HepG2 (cell line): ENCODE results near the gene YPEL3. TPM values are rescaled to one million over a fixed set of nuclear protein-coding genes. Genes with fewer than 3 reads are reported as not detected.
A peak's percentile ranks its signal among the peaks of the same experiment; 100 is the strongest.

Experiments
- ATM ChIP-seq: fragments of 450-650 bp; IDR thresholded peaks from 2 replicates; pipeline ENCODE4 v1.7.1; 2017; ENCODE audit warnings: mild to moderate bottlenecking, borderline replicate concordance
- CHCHD3 ChIP-seq: sonication (generic); formaldehyde crosslinking; IDR thresholded peaks from 2 replicates; pipeline ENCODE4 v1.8.0; 2022; ENCODE audit warnings: mild to moderate bottlenecking, missing genetic modification reagents, moderate library complexity
- HOXD1 ChIP-seq: sonication (generic); formaldehyde crosslinking; IDR thresholded peaks from 2 replicates; pipeline ENCODE4 v1.5.0; 2020; ENCODE audit warnings: missing genetic modification reagents
- SMYD3 ChIP-seq: sonication (generic); formaldehyde crosslinking; IDR thresholded peaks from 2 replicates; pipeline ENCODE4 v1.8.1; 2023; ENCODE audit warnings: mild to moderate bottlenecking, missing genetic modification reagents
- SNRNP70 ChIP-seq: fragments of 200-400 bp; formaldehyde crosslinking; IDR thresholded peaks from 2 replicates; pipeline ENCODE4 v1.6.1; 2017; ENCODE audit warnings: mild to moderate bottlenecking, low read depth, low read length, moderate library complexity
- SP1 ChIP-seq, 2 experiments: fragments of 450-650 bp in 1 of 2; sonication (generic) in 1 of 2; formaldehyde crosslinking in 1 of 2; IDR thresholded peaks; 2 replicates each; pipeline versions ENCODE4 v1.4.0 to v1.6.1; 2016 to 2020; ENCODE audit warnings: missing genetic modification reagents in 1 of 2
- SRSF1 ChIP-seq: fragments of 200-400 bp; formaldehyde crosslinking; optimal IDR thresholded peaks from 2 replicates; pipeline ENCODE3; 2017; ENCODE audit warnings: mild to moderate bottlenecking, low read depth, low read length, moderate library complexity
- TEAD3 ChIP-seq: optimal IDR thresholded peaks from 2 replicates; pipeline ENCODE3; 2016; ENCODE audit warnings: borderline replicate concordance
- ZC3H4 ChIP-seq: sonication (generic); formaldehyde crosslinking; IDR thresholded peaks from 2 replicates; pipeline ENCODE4 v1.4.0; 2020; ENCODE audit warnings: missing genetic modification reagents, borderline replicate concordance
- ZEB1 ChIP-seq: IDR thresholded peaks from 2 replicates; pipeline ENCODE4 v1.6.1; 2012; ENCODE audit warnings: mild to moderate bottlenecking, low read depth, inconsistent platforms; ENCODE audit not compliant: insufficient replicate concordance
- ZFP1 ChIP-seq: IDR thresholded peaks from 2 replicates; pipeline ENCODE4 v1.6.1; 2016
- ZNF136 ChIP-seq: sonication (generic); formaldehyde crosslinking; IDR thresholded peaks from 2 replicates; pipeline ENCODE4 v1.8.1; 2022; ENCODE audit warnings: low read depth, mild to moderate bottlenecking, moderate library complexity, missing genetic modification reagents
- ZNF138 ChIP-seq: sonication (generic); formaldehyde crosslinking; IDR thresholded peaks from 2 replicates; pipeline ENCODE4 v1.5.0; 2020; ENCODE audit warnings: mild to moderate bottlenecking, low read depth, missing genetic modification reagents
- ZNF20 ChIP-seq: sonication (generic); formaldehyde crosslinking; IDR thresholded peaks from 2 replicates; pipeline ENCODE4 v1.4.0; 2020; ENCODE audit warnings: mild to moderate bottlenecking, moderate library complexity, missing genetic modification reagents
- ZNF251 ChIP-seq: sonication (generic); formaldehyde crosslinking; IDR thresholded peaks from 2 replicates; pipeline ENCODE4 v1.9.0; 2021; ENCODE audit warnings: mild to moderate bottlenecking, missing genetic modification reagents
- ZNF260 ChIP-seq: sonication (generic); formaldehyde crosslinking; IDR thresholded peaks from 2 replicates; pipeline ENCODE4 v1.4.0; 2020; ENCODE audit warnings: missing genetic modification reagents, low read depth, mild to moderate bottlenecking, borderline replicate concordance
- ZNF282 ChIP-seq: fragments of 450-650 bp; IDR thresholded peaks from 2 replicates; pipeline ENCODE4 v1.6.1; 2018; ENCODE audit not compliant: partially characterized antibody
- ZNF569 ChIP-seq: sonication (generic); formaldehyde crosslinking; IDR thresholded peaks from 2 replicates; pipeline ENCODE4 v1.5.0; 2020; ENCODE audit warnings: mild to moderate bottlenecking, missing genetic modification reagents, moderate library complexity, borderline replicate concordance
- ZNF598 ChIP-seq: sonication (generic); formaldehyde crosslinking; IDR thresholded peaks from 2 replicates; pipeline ENCODE4 v1.5.1; 2020; ENCODE audit warnings: mild to moderate bottlenecking, missing genetic modification reagents, borderline replicate concordance
- ZNF619 ChIP-seq: sonication (generic); formaldehyde crosslinking; IDR thresholded peaks from 2 replicates; pipeline ENCODE4 v1.4.0; 2020; ENCODE audit warnings: mild to moderate bottlenecking, missing genetic modification reagents
- ZNF780A ChIP-seq: sonication (generic); formaldehyde crosslinking; IDR thresholded peaks from 2 replicates; pipeline ENCODE4 v1.8.0; 2022; ENCODE audit warnings: mild to moderate bottlenecking, missing genetic modification reagents, moderate library complexity
- ZNF83 ChIP-seq: sonication (generic); formaldehyde crosslinking; IDR thresholded peaks from 2 replicates; pipeline ENCODE4 v1.4.0; 2020; ENCODE audit warnings: missing genetic modification reagents, mild to moderate bottlenecking, borderline replicate concordance
- polyA plus RNA-seq, 8 experiments: library from polyadenylated mRNA; depleted of rRNA in 3 of 8; stranded (reverse) in 7 of 8; unstranded in 1 of 8; fragments of >200 nt; fragmentation: Illumina TruSeq in 4 of 8; extraction: Trizol in 4 of 8; gene quantifications; 2 replicates each; pipeline versions ENCODE4 v1.2.1 to v1.2.3, GENCODE V29; 2011 to 2016; ENCODE audit warnings: low read depth in 4 of 8, missing spikeins in 1 of 8, mixed read lengths in 1 of 8; ENCODE audit not compliant: insufficient read depth in 1 of 8
- total RNA-seq, 5 experiments: library from RNA; depleted of rRNA; stranded (reverse); fragments of >200 nt; fragmentation: Illumina TruSeq; extraction: Trizol; gene quantifications; 2 replicates each; pipeline ENCODE4 v1.2.3, GENCODE V29; 2016; ENCODE audit warnings: low read depth in 1 of 5
- TF ChIP-seq, protein P1 (sequence below): sonication (generic); formaldehyde crosslinking; IDR thresholded peaks from 2 replicates; pipeline ENCODE4 v1.4.0; 2020; ENCODE audit warnings: missing genetic modification reagents, borderline replicate concordance
- TF ChIP-seq, protein P2 (sequence below): sonication (generic); formaldehyde crosslinking; IDR thresholded peaks from 2 replicates; pipeline ENCODE4 v1.4.0; 2020; ENCODE audit warnings: mild to moderate bottlenecking, low read depth, missing genetic modification reagents

Gene YPEL3
- total and polyA plus RNA-seq, 2 of the 13 experiments (the other 11 are each of a cell fraction or from before 2014, with no cell fraction given) = 5.4 to 47.0 TPM

DNA sequence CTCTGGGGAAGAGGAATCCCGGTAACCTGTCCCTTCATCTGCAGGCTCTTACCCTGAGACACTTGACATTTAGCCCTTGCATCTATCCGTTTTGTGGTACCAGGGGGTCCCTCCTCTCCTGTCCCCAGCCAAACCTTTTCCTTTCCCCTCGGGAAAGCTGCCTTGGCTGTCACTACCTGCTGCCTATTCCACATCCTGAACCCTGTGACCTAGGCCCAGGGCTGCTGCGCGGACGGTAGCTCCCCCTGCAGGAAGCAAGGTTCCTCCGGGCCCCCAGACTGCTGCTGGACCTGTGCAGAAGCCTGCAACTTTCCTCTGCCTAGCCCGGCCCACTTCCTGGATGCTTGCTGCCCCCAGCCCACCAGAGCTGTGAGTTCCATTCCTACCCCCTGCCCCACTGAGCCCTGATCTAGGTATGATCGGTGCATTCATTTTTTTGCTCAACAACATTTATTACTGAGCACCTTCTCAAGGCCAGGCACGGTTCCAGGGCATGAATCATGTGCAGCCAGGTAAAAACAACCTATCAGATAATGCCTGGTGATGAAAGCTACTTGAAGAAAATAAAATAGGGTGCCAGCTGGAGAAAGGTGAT is 41.0 kb downstream of the YPEL3 start (continued):
- TF ChIP-seq, protein P1, sequence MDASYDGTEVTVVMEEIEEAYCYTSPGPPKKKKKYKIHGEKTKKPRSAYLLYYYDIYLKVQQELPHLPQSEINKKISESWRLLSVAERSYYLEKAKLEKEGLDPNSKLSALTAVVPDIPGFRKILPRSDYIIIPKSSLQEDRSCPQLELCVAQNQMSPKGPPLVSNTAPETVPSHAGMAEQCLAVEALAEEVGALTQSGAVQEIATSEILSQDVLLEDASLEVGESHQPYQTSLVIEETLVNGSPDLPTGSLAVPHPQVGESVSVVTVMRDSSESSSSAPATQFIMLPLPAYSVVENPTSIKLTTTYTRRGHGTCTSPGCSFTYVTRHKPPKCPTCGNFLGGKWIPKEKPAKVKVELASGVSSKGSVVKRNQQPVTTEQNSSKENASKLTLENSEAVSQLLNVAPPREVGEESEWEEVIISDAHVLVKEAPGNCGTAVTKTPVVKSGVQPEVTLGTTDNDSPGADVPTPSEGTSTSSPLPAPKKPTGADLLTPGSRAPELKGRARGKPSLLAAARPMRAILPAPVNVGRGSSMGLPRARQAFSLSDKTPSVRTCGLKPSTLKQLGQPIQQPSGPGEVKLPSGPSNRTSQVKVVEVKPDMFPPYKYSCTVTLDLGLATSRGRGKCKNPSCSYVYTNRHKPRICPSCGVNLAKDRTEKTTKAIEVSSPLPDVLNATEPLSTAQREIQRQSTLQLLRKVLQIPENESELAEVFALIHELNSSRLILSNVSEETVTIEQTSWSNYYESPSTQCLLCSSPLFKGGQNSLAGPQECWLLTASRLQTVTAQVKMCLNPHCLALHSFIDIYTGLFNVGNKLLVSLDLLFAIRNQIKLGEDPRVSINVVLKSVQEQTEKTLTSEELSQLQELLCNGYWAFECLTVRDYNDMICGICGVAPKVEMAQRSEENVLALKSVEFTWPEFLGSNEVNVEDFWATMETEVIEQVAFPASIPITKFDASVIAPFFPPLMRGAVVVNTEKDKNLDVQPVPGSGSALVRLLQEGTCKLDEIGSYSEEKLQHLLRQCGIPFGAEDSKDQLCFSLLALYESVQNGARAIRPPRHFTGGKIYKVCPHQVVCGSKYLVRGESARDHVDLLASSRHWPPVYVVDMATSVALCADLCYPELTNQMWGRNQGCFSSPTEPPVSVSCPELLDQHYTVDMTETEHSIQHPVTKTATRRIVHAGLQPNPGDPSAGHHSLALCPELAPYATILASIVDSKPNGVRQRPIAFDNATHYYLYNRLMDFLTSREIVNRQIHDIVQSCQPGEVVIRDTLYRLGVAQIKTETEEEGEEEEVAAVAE = 0 out of 2 replicates have a peak, but pooled peaks have one; percentile 53
- no peak for TF ChIP-seq ZNF20 (CRISPR knock-in tag)
- peak; percentile 69 for TF ChIP-seq TEAD3
- TF ChIP-seq ZC3H4 (CRISPR knock-in tag) = no peak
- no peak for TF ChIP-seq SRSF1
- TF ChIP-seq CHCHD3 (CRISPR knock-in tag) = no peak
- TF ChIP-seq, protein P2, sequence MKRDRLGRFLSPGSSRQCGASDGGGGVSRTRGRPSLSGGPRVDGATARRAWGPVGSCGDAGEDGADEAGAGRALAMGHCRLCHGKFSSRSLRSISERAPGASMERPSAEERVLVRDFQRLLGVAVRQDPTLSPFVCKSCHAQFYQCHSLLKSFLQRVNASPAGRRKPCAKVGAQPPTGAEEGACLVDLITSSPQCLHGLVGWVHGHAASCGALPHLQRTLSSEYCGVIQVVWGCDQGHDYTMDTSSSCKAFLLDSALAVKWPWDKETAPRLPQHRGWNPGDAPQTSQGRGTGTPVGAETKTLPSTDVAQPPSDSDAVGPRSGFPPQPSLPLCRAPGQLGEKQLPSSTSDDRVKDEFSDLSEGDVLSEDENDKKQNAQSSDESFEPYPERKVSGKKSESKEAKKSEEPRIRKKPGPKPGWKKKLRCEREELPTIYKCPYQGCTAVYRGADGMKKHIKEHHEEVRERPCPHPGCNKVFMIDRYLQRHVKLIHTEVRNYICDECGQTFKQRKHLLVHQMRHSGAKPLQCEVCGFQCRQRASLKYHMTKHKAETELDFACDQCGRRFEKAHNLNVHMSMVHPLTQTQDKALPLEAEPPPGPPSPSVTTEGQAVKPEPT (CRISPR knock-in tag) = no peak
- TF ChIP-seq ATM = no peak
- peak; percentile 22; the same call in 1 of the 2 replicates for TF ChIP-seq HOXD1 (CRISPR knock-in tag)
- TF ChIP-seq ZFP1 (CRISPR knock-in tag) = no peak
- 0 out of 2 replicates have a peak, but pooled peaks have one; percentile 44 for TF ChIP-seq ZNF136 (CRISPR knock-in tag)
- no peak for TF ChIP-seq SMYD3 (CRISPR knock-in tag)
- no peak for TF ChIP-seq ZNF569 (CRISPR knock-in tag)
- no peak for TF ChIP-seq SP1 (IDR thresholded peaks at IDR 0.05)
- 0 out of 2 replicates have a peak, but pooled peaks have one; percentile 23 for TF ChIP-seq SP1 (CRISPR knock-in tag; IDR thresholded peaks at IDR 0.05)
- TF ChIP-seq ZEB1 = no peak
- TF ChIP-seq ZNF260 (CRISPR knock-in tag) = no peak
- 0 out of 2 replicates have a peak, but pooled peaks have one; percentile 79 for TF ChIP-seq ZNF83 (CRISPR knock-in tag)
- TF ChIP-seq ZNF282 = no peak
- TF ChIP-seq ZNF251 (CRISPR knock-in tag) = no peak
- TF ChIP-seq ZNF598 (CRISPR knock-in tag) = 0 out of 2 replicates have a peak, but pooled peaks have one; percentile 32
- peak; percentile 32; the same call in 1 of the 2 replicates for TF ChIP-seq ZNF619 (CRISPR knock-in tag)
- TF ChIP-seq ZNF138 (CRISPR knock-in tag) = no peak
- no peak for TF ChIP-seq ZNF780A
- no peak for TF ChIP-seq SNRNP70
